HepG2 (cell line): ENCODE data around the gene NAA38. TPM values are rescaled to one million over a fixed set of nuclear protein-coding genes. Genes with fewer than 3 reads are reported as not detected.

Experiments used
- AGO2 ChIP-seq: fragments of 200-400 bp; formaldehyde crosslinking; optimal IDR thresholded peaks from 2 replicates; pipeline ENCODE3; 2017; ENCODE audit warnings: mild to moderate bottlenecking, low read depth, low read length, moderate library complexity
- CREM ChIP-seq, 2 experiments: sonication (generic) in 1 of 2; formaldehyde crosslinking in 1 of 2; IDR thresholded peaks; 2 replicates each; pipeline versions ENCODE4 v1.4.0 to v1.6.1; 2016 to 2020; ENCODE audit warnings: antibody characterized with exemption in 1 of 2, mild to moderate bottlenecking in 1 of 2, missing genetic modification reagents in 1 of 2
- CSRNP1 ChIP-seq: sonication (generic); formaldehyde crosslinking; IDR thresholded peaks from 2 replicates; pipeline ENCODE4 v1.8.1; 2023; ENCODE audit warnings: mild to moderate bottlenecking, missing genetic modification reagents
- CSRNP2 ChIP-seq: sonication (generic); formaldehyde crosslinking; conservative IDR thresholded peaks from 2 replicates; pipeline ENCODE4 v1.8.0; 2022; ENCODE audit warnings: low read depth, missing genetic modification reagents
- FOXA1 ChIP-seq, 2 experiments: fragments of 450-650 bp in 1 of 2; sonication (generic) in 1 of 2; formaldehyde crosslinking in 1 of 2; IDR thresholded peaks; 2 replicates each; pipeline versions ENCODE4 v1.4.0 to v1.6.1; 2016 to 2020; ENCODE audit warnings: missing genetic modification reagents in 1 of 2
- FOXA3 ChIP-seq: IDR thresholded peaks from 2 replicates; pipeline ENCODE4 v1.6.1; 2016; ENCODE audit warnings: missing genetic modification reagents, missing compliant biosample characterization
- FOXK2 ChIP-seq: fragments of 450-650 bp; IDR thresholded peaks from 2 replicates; pipeline ENCODE4 v1.6.1; 2016
- GFI1 ChIP-seq: sonication (generic); formaldehyde crosslinking; IDR thresholded peaks from 2 replicates; pipeline ENCODE4 v1.5.0; 2020; ENCODE audit warnings: missing genetic modification reagents, mild to moderate bottlenecking, borderline replicate concordance
- HDAC1 ChIP-seq: sonication (generic); formaldehyde crosslinking; IDR thresholded peaks from 2 replicates; pipeline ENCODE4 v1.5.1; 2020; ENCODE audit warnings: mild to moderate bottlenecking, missing genetic modification reagents
- HMGA1 ChIP-seq: sonication (generic); formaldehyde crosslinking; conservative IDR thresholded peaks from 2 replicates; pipeline ENCODE4 v1.4.0; 2020; ENCODE audit warnings: missing genetic modification reagents
- HNRNPLL ChIP-seq: fragments of 200-400 bp; formaldehyde crosslinking; IDR thresholded peaks from 2 replicates; pipeline ENCODE4 v1.6.1; 2017; ENCODE audit warnings: mild to moderate bottlenecking, low read depth, low read length; ENCODE audit not compliant: poor library complexity, severe bottlenecking
- MED1 ChIP-seq: sonication (generic); formaldehyde crosslinking; IDR thresholded peaks from 2 replicates; pipeline ENCODE4 v1.4.0; 2020; ENCODE audit warnings: missing genetic modification reagents
- MIXL1 ChIP-seq: IDR thresholded peaks from 2 replicates; pipeline ENCODE4 v1.6.1; 2016
- MXD4 ChIP-seq: IDR thresholded peaks from 2 replicates; pipeline ENCODE4 v1.6.1; 2016; ENCODE audit warnings: mild to moderate bottlenecking, missing biosample characterization, missing genetic modification reagents
- NFIC ChIP-seq: IDR thresholded peaks from 2 replicates; pipeline ENCODE4 v1.6.1; 2012; ENCODE audit warnings: mild to moderate bottlenecking, low read length, inconsistent platforms
- NFKBIZ ChIP-seq: IDR thresholded peaks from 2 replicates; pipeline ENCODE4 v1.6.1; 2018; ENCODE audit warnings: missing genetic modification reagents, missing compliant biosample characterization
- NKX3-1 ChIP-seq: sonication (generic); formaldehyde crosslinking; IDR thresholded peaks from 2 replicates; pipeline ENCODE4 v1.5.0; 2020; ENCODE audit warnings: missing genetic modification reagents
- PPARG ChIP-seq: conservative IDR thresholded peaks from 2 replicates; pipeline ENCODE4 v1.6.1; 2016; ENCODE audit warnings: missing biosample characterization, missing genetic modification reagents
- RXRA ChIP-seq: sonication (generic); formaldehyde crosslinking; IDR thresholded peaks from 2 replicates; pipeline ENCODE4 v1.5.1; 2020; ENCODE audit warnings: missing genetic modification reagents
- RXRB ChIP-seq: IDR thresholded peaks from 2 replicates; pipeline ENCODE4 v1.6.1; 2016; ENCODE audit warnings: borderline replicate concordance, missing genetic modification reagents, missing compliant biosample characterization
- SKI ChIP-seq: fragments of 450-650 bp; IDR thresholded peaks from one replicate; pipeline ENCODE4 v1.6.1; 2018; ENCODE audit warnings: mild to moderate bottlenecking; ENCODE audit not compliant: partially characterized antibody
- TBX2 ChIP-seq: sonication (generic); formaldehyde crosslinking; IDR thresholded peaks from 2 replicates; pipeline ENCODE4 v1.5.0; 2020; ENCODE audit warnings: missing genetic modification reagents, mild to moderate bottlenecking, borderline replicate concordance
- TCF7 ChIP-seq: sonication (generic); IDR thresholded peaks from 2 replicates; pipeline ENCODE4 v1.6.1; 2016; ENCODE audit warnings: antibody characterized with exemption, low read depth
- ZNF30 ChIP-seq: sonication (generic); formaldehyde crosslinking; IDR thresholded peaks from 2 replicates; pipeline ENCODE4 v1.5.0; 2020; ENCODE audit warnings: mild to moderate bottlenecking, missing genetic modification reagents
- ZNF350 ChIP-seq: sonication (generic); formaldehyde crosslinking; IDR thresholded peaks from 2 replicates; pipeline ENCODE4 v1.4.0; 2020; ENCODE audit warnings: mild to moderate bottlenecking, low read depth, missing genetic modification reagents, borderline replicate concordance
- ZNF577 ChIP-seq: sonication (generic); formaldehyde crosslinking; IDR thresholded peaks from 2 replicates; pipeline ENCODE4 v1.4.0; 2020; ENCODE audit warnings: mild to moderate bottlenecking, low read depth, missing genetic modification reagents, borderline replicate concordance
- ZNF768 ChIP-seq: sonication (generic); formaldehyde crosslinking; IDR thresholded peaks from 2 replicates; pipeline ENCODE4 v1.4.0; 2020; ENCODE audit warnings: missing genetic modification reagents
- polyA plus RNA-seq, 8 experiments: library from polyadenylated mRNA; depleted of rRNA in 3 of 8; stranded (reverse) in 7 of 8; unstranded in 1 of 8; fragments of >200 nt; fragmentation: Illumina TruSeq in 4 of 8; extraction: Trizol in 4 of 8; gene quantifications; 2 replicates each; pipeline versions ENCODE4 v1.2.1 to v1.2.3, GENCODE V29; 2011 to 2016; ENCODE audit warnings: low read depth in 4 of 8, missing spikeins in 1 of 8, mixed read lengths in 1 of 8; ENCODE audit not compliant: insufficient read depth in 1 of 8
- total RNA-seq, 5 experiments: library from RNA; depleted of rRNA; stranded (reverse); fragments of >200 nt; fragmentation: Illumina TruSeq; extraction: Trizol; gene quantifications; 2 replicates each; pipeline ENCODE4 v1.2.3, GENCODE V29; 2016; ENCODE audit warnings: low read depth in 1 of 5

NAA38 gene
- total and polyA plus RNA-seq, 2 of the 13 experiments (the other 11 are each of a cell fraction or from before 2014, with no cell fraction given) = 46.9 to 91.6 TPM

- TF ChIP-seq SKI (peak; percentile 9), HMGA1 (CRISPR knock-in tag) (no peak), NKX3-1 (CRISPR knock-in tag) (no peak), NFIC (peak; percentile 83), HDAC1 (CRISPR knock-in tag) (0 out of 2 replicates have a peak, but pooled peaks have one; percentile 25), ZNF577 (no peak), TCF7 (peak; percentile 78), CREM (IDR thresholded peaks at IDR 0.05) (peak; percentile 48), CREM (CRISPR knock-in tag; IDR thresholded peaks at IDR 0.05) (no peak), MED1 (CRISPR knock-in tag) (0 out of 2 replicates have a peak, but pooled peaks have one; percentile 4), RXRB (CRISPR knock-in tag) (peak; percentile 54; the same call in 1 of the 2 replicates), ZNF30 (CRISPR knock-in tag) (no peak), FOXA1 (IDR thresholded peaks at IDR 0.05) (peak; percentile 67), FOXA1 (CRISPR knock-in tag; IDR thresholded peaks at IDR 0.05) (peak; percentile 64), MXD4 (CRISPR knock-in tag) (peak; percentile 53; the same call in 1 of the 2 replicates), CSRNP2 (CRISPR knock-in tag) (no peak), AGO2 (no peak), ZNF768 (no peak), CSRNP1 (CRISPR knock-in tag) (0 out of 2 replicates have a peak, but pooled peaks have one; percentile 56), NFKBIZ (CRISPR knock-in tag) (0 out of 2 replicates have a peak, but pooled peaks have one; percentile 23), GFI1 (CRISPR knock-in tag) (peak; percentile 98), RXRA (CRISPR knock-in tag) (no peak; the same call in 1 of the 2 replicates), TBX2 (CRISPR knock-in tag) (peak; percentile 46; the same call in 1 of the 2 replicates), HNRNPLL (no peak), FOXA3 (peak; percentile 83), FOXK2 (0 out of 2 replicates have a peak, but pooled peaks have one; percentile 24), ZNF350 (no peak), PPARG (CRISPR knock-in tag) (peak; percentile 86), MIXL1 (0 out of 2 replicates have a peak, but pooled peaks have one; percentile 55)
These were observed 5.5 kb upstream of the NAA38 start (continued) for GRCh38 chr17:7862692-7863437.
